Right ventricle myocardium superior (tissue), 1 donor: ENCODE measurements around the gene PHLDB1. TPM values are rescaled to one million over a fixed set of nuclear protein-coding genes. Genes with fewer than 3 reads are reported as not detected.
A peak's percentile ranks its signal among the peaks of the same experiment; 100 is the strongest.
"Not testable (repeated sequence)": the region's sequence is repeated elsewhere in the genome, so short reads cannot be mapped to it uniquely, and the experiment has no call there.

Experiments used
- ATAC-seq: fragments of 200-7000 bp; cut with Tn5 transposase; one replicate; pipeline ENCODE4 v1.9.1; 2020; ENCODE audit warnings: mild to moderate bottlenecking; ENCODE audit not compliant: poor library complexity
- DNase-seq: peaks from one replicate; pipeline ENCODE4 v3.0.0-alpha.2; 2020
- intact Hi-C: fragments of 100-400 bp; cut with DNase I; formaldehyde crosslinking; loops from one replicate; pipeline ENCODE4 v1.11.2; 2022
- total RNA-seq: library from RNA; stranded (reverse); fragmentation: NEBNext Ultra II Directional; extraction: Animal tissue kit (Norgen Biotek cat#: 25700); gene quantifications from one replicate; pipeline ENCODE4 v1.2.1, GENCODE V29; 2021
- donor health status: DM: no; HTN: yes; CAD: no; lungs with severe emphysema.

Gene PHLDB1
- total RNA-seq, 1 donor from 2014 or later, result 102 TPM

- no peak for DNase-seq
- no peak for ATAC-seq
- intact Hi-C loops, result no loop called here
These were observed 56.5 kb downstream of the PHLDB1 start for GRCh38 chr11:118663902-118664301.

- intact Hi-C loops, result no loop called here
- DNase-seq (no peak), ATAC-seq (no peak)
These were observed 59.0 kb downstream of the PHLDB1 start for GRCh38 chr11:118666371-118666770.

- intact Hi-C loops, result no loop called here
- ATAC-seq (no peak), DNase-seq (no peak)
These were observed 62.6 kb downstream of the PHLDB1 start for GRCh38 chr11:118670063-118670462.

- intact Hi-C loops, result no loop called here
These were observed 63.8 kb downstream of the PHLDB1 start for GRCh38 chr11:118671254-118671653.

GRCh38 chr11:118672846-118673245 lies 65.4 kb downstream of the PHLDB1 start:
- intact Hi-C loops, result no loop called here
- DNase-seq (no peak), ATAC-seq (no peak)

More at GRCh38 chr11:118671254-118671653, 63.8 kb downstream of the PHLDB1 start:
- ATAC-seq, result no peak
- DNase-seq, result no peak

- intact Hi-C loops, result no loop called here
- ATAC-seq, result no peak
- DNase-seq, result no peak
These were observed 66.1 kb downstream of the PHLDB1 start for GRCh38 chr11:118673361-118674081.

GRCh38 chr11:118674082-118674435 lies 66.6 kb downstream of the PHLDB1 start:
- intact Hi-C loops, result no loop called here
- DNase-seq (no peak), ATAC-seq (no peak)

GRCh38 chr11:118677977-118678376 lies 70.6 kb downstream of the PHLDB1 start:
- no peak for DNase-seq
- intact Hi-C loops, result no loop called here
- ATAC-seq, result no peak

- DNase-seq (peak; percentile 72), ATAC-seq (peak; percentile 69)
- intact Hi-C loops, result not testable (repeated sequence)
These were observed 71.5 kb downstream of the PHLDB1 start for GRCh38 chr11:118678908-118679307.

GRCh38 chr11:118679483-118679882 lies 72.1 kb downstream of the PHLDB1 start, which contains the start of gene TREH:
TSS of gene TREH (minus strand) at chr11:118679650. CDS start at chr11:118679627, 23 bp downstream.
- DNase-seq, result no peak
- ATAC-seq, result peak; percentile 47
- intact Hi-C loops, result no loop called here

- intact Hi-C loops, result no loop called here
- DNase-seq (no peak), ATAC-seq (no peak)
These were observed 75.0 kb downstream of the PHLDB1 start for GRCh38 chr11:118682372-118682771.

GRCh38 chr11:118682939-118683338 lies 75.5 kb downstream of the PHLDB1 start:
- ATAC-seq, intact Hi-C loops, DNase-seq: not testable (repeated sequence)

- no peak for ATAC-seq
- no peak for DNase-seq
- intact Hi-C loops, result no loop called here
These were observed 76.8 kb downstream of the PHLDB1 start for GRCh38 chr11:118684187-118684586.

- intact Hi-C loops, result no loop called here
- ATAC-seq (no peak), DNase-seq (no peak)
These were observed 80.5 kb downstream of the PHLDB1 start for GRCh38 chr11:118687906-118688305.

- ATAC-seq, DNase-seq, intact Hi-C loops: not testable (repeated sequence)
These were observed 80.9 kb downstream of the PHLDB1 start for GRCh38 chr11:118688339-118688738.

GRCh38 chr11:118688851-118689502 lies 81.6 kb downstream of the PHLDB1 start:
- DNase-seq (no peak), ATAC-seq (no peak)
- intact Hi-C loops, result no loop called here

- peak; percentile 18 for ATAC-seq
- intact Hi-C loops, result no loop called here
- no peak for DNase-seq
These were observed 82.1 kb downstream of the PHLDB1 start for GRCh38 chr11:118689503-118689851.

- ATAC-seq, result peak; percentile 97
- intact Hi-C loops, result loop anchor here (5.0 kb wide), 1 partner anchor 267 kb away; the partner anchor contains the start of gene UPK2
- DNase-seq, result peak; percentile 98
These were observed 82.6 kb downstream of the PHLDB1 start for GRCh38 chr11:118689852-118690552.

- ATAC-seq, result no peak
- DNase-seq, result no peak
- intact Hi-C loops, result loop anchor here (5.0 kb wide), 1 partner anchor 267 kb away; the partner anchor contains the start of gene UPK2
These were observed 83.3 kb downstream of the PHLDB1 start for GRCh38 chr11:118690553-118691304.
